H1 (cell line): ENCODE measurements around the gene PDE4B. TPM values are rescaled to one million over a fixed set of nuclear protein-coding genes. Genes with fewer than 3 reads are reported as not detected.

Experiments used
- BACH1 ChIP-seq: IDR thresholded peaks from 2 replicates; pipeline ENCODE4 v1.6.1; 2012; ENCODE audit warnings: low read length, improper control_type of control experiment
- CBX5 ChIP-seq: fragments of 300-800, 300-1000 bp; sonication (generic); IDR thresholded peaks from 2 replicates; pipeline ENCODE4 v1.7.1; 2016; ENCODE audit warnings: antibody characterized with exemption, low read length, low read depth
- EP300 ChIP-seq, 2 experiments: IDR thresholded peaks; 1 replicate in 1 of 2; 2 replicates in 1 of 2; pipeline ENCODE4 v1.6.1; 2011 to 2012; ENCODE audit warnings: low read depth in 2 of 2, low read length in 2 of 2, mild to moderate bottlenecking in 2 of 2, borderline replicate concordance in 1 of 2, inconsistent platforms in 1 of 2, moderate library complexity in 1 of 2
- HDAC2 ChIP-seq, 2 experiments: fragments of 300-600 bp in 1 of 2; sonication (generic) in 1 of 2; IDR thresholded peaks; 2 replicates each; pipeline ENCODE4 v1.6.1; 2011 to 2012; ENCODE audit warnings: low read depth in 2 of 2, low read length in 2 of 2, mild to moderate bottlenecking in 2 of 2, moderate library complexity in 2 of 2, borderline replicate concordance in 1 of 2, inconsistent platforms in 1 of 2
- MAFK ChIP-seq: IDR thresholded peaks from 2 replicates; pipeline ENCODE4 v1.6.1; 2012; ENCODE audit warnings: low read depth, mild to moderate bottlenecking, improper control_type of control experiment, low read length
- POLR2A ChIP-seq, 2 experiments: IDR thresholded peaks; 1 replicate in 1 of 2; 2 replicates in 1 of 2; pipeline ENCODE4 v1.6.1; 2011; ENCODE audit warnings: low read depth in 2 of 2, low read length in 2 of 2, mild to moderate bottlenecking in 2 of 2; ENCODE audit errors: control extremely low read depth in 1 of 2
- RBBP5 ChIP-seq: IDR thresholded peaks from 2 replicates; pipeline ENCODE4 v1.7.1; 2012; ENCODE audit warnings: low read depth, mild to moderate bottlenecking, inconsistent platforms, low read length, moderate library complexity, borderline replicate concordance
- SAP30 ChIP-seq: fragments of 300-600 bp; sonication (generic); IDR thresholded peaks from 2 replicates; pipeline ENCODE4 v1.7.1; 2012; ENCODE audit warnings: low read length, moderate library complexity, mild to moderate bottlenecking, inconsistent platforms; ENCODE audit not compliant: insufficient read depth, insufficient replicate concordance
- SRF ChIP-seq: IDR thresholded peaks from 2 replicates; pipeline ENCODE4 v1.6.1; 2011; ENCODE audit warnings: mild to moderate bottlenecking, low read depth, low read length, moderate library complexity
- polyA plus RNA-seq, 7 experiments: library from polyadenylated mRNA; depleted of rRNA in 3 of 7; stranded (reverse) in 5 of 7; unstranded in 2 of 7; fragments of >200 nt in 5 of 7; fragments of 200-250 nt in 2 of 7; gene quantifications; 1 replicate in 5 of 7; 2 replicates in 1 of 7; 4 replicates in 1 of 7; pipeline versions ENCODE4 v1.2.1 to v1.2.3, GENCODE V29; 2011 to 2013; ENCODE audit warnings: missing spikeins in 2 of 7, mixed read lengths in 2 of 7
- total RNA-seq: library from RNA; stranded (reverse); fragmentation: NEBNext Ultra II Directional; extraction: Animal tissue kit (Norgen Biotek cat#: 25700); gene quantifications from 2 replicates; pipeline ENCODE4 v1.2.1, GENCODE V29; 2021
- TF ChIP-seq, protein P1 (sequence below): fragments of 300-600 bp; sonication (generic); IDR thresholded peaks from 2 replicates; pipeline ENCODE4 v1.7.1; 2012; ENCODE audit warnings: low read length, moderate library complexity, mild to moderate bottlenecking, inconsistent platforms; ENCODE audit not compliant: insufficient replicate concordance

Gene PDE4B
- total and polyA plus RNA-seq, 2 of the 8 experiments (the other 6 are each of a cell fraction or from before 2014, with no cell fraction given): 5.0 to 15.1 TPM

DNA sequence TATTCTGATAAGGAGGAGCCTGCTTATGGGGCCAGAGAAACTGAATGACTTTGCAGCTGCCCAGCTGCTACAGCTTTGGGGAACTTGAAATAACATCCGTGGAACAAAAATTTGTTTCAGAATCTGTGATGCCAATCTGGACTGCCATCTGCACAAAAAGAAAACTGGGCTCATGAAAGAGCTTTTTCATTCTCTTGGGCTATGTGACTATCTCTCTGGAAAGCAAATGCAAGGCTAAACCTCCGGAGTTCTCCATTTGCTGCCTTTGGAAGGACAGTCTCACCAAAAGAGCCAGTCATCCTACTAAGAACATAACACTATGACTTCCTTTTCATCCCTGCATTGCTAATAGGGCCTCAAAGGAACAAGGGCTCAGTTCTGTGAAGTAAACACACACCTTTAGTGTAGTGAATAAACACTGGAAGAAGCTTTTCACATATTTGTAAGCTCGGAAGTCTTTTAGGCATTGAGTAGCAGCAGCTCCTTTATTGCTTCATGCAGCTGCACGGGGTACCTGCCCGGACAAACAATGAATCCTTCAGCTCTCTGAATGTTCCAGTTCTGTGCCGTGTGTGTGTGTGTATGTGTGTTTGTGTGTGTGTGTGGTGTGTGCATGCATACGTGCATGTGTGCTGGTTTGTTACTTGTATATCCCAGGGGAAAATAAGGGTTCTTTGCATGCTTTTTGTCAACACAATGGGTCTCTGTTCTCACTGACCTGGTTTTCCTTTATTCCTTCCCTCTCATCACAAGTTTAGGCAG lies 485.7 kb downstream of the PDE4B start (continued):
- TF ChIP-seq, protein P1, sequence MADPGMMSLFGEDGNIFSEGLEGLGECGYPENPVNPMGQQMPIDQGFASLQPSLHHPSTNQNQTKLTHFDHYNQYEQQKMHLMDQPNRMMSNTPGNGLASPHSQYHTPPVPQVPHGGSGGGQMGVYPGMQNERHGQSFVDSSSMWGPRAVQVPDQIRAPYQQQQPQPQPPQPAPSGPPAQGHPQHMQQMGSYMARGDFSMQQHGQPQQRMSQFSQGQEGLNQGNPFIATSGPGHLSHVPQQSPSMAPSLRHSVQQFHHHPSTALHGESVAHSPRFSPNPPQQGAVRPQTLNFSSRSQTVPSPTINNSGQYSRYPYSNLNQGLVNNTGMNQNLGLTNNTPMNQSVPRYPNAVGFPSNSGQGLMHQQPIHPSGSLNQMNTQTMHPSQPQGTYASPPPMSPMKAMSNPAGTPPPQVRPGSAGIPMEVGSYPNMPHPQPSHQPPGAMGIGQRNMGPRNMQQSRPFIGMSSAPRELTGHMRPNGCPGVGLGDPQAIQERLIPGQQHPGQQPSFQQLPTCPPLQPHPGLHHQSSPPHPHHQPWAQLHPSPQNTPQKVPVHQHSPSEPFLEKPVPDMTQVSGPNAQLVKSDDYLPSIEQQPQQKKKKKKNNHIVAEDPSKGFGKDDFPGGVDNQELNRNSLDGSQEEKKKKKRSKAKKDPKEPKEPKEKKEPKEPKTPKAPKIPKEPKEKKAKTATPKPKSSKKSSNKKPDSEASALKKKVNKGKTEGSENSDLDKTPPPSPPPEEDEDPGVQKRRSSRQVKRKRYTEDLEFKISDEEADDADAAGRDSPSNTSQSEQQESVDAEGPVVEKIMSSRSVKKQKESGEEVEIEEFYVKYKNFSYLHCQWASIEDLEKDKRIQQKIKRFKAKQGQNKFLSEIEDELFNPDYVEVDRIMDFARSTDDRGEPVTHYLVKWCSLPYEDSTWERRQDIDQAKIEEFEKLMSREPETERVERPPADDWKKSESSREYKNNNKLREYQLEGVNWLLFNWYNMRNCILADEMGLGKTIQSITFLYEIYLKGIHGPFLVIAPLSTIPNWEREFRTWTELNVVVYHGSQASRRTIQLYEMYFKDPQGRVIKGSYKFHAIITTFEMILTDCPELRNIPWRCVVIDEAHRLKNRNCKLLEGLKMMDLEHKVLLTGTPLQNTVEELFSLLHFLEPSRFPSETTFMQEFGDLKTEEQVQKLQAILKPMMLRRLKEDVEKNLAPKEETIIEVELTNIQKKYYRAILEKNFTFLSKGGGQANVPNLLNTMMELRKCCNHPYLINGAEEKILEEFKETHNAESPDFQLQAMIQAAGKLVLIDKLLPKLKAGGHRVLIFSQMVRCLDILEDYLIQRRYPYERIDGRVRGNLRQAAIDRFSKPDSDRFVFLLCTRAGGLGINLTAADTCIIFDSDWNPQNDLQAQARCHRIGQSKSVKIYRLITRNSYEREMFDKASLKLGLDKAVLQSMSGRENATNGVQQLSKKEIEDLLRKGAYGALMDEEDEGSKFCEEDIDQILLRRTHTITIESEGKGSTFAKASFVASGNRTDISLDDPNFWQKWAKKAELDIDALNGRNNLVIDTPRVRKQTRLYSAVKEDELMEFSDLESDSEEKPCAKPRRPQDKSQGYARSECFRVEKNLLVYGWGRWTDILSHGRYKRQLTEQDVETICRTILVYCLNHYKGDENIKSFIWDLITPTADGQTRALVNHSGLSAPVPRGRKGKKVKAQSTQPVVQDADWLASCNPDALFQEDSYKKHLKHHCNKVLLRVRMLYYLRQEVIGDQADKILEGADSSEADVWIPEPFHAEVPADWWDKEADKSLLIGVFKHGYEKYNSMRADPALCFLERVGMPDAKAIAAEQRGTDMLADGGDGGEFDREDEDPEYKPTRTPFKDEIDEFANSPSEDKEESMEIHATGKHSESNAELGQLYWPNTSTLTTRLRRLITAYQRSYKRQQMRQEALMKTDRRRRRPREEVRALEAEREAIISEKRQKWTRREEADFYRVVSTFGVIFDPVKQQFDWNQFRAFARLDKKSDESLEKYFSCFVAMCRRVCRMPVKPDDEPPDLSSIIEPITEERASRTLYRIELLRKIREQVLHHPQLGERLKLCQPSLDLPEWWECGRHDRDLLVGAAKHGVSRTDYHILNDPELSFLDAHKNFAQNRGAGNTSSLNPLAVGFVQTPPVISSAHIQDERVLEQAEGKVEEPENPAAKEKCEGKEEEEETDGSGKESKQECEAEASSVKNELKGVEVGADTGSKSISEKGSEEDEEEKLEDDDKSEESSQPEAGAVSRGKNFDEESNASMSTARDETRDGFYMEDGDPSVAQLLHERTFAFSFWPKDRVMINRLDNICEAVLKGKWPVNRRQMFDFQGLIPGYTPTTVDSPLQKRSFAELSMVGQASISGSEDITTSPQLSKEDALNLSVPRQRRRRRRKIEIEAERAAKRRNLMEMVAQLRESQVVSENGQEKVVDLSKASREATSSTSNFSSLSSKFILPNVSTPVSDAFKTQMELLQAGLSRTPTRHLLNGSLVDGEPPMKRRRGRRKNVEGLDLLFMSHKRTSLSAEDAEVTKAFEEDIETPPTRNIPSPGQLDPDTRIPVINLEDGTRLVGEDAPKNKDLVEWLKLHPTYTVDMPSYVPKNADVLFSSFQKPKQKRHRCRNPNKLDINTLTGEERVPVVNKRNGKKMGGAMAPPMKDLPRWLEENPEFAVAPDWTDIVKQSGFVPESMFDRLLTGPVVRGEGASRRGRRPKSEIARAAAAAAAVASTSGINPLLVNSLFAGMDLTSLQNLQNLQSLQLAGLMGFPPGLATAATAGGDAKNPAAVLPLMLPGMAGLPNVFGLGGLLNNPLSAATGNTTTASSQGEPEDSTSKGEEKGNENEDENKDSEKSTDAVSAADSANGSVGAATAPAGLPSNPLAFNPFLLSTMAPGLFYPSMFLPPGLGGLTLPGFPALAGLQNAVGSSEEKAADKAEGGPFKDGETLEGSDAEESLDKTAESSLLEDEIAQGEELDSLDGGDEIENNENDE: no peak
- TF ChIP-seq POLR2A (IDR thresholded peaks at IDR 0.05; ENCODE audit: control extremely low read depth in 1 of 2, low read depth in 2 of 2, low read length in 2 of 2) (no peak), HDAC2 (IDR thresholded peaks at IDR 0.05; ENCODE audit: borderline replicate concordance in 1 of 2, low read depth in 2 of 2, low read length in 2 of 2) (no peak), EP300 (IDR thresholded peaks at IDR 0.05; ENCODE audit: borderline replicate concordance in 1 of 2, low read depth in 2 of 2, low read length in 2 of 2) (no peak), CBX5 (no peak), BACH1 (no peak), SRF (no peak), SAP30 (no peak), RBBP5 (no peak), MAFK (no peak)
